GM18873 (cell line): ENCODE data around the gene SGMS2.

ENCODE experiments used
- ATAC-seq: cut with Tn5 transposase; IDR thresholded peaks from one replicate; pipeline ENCODE4 v1.9.1; 2021; ENCODE audit warnings: mild to moderate bottlenecking, moderate library complexity, moderate number of reproducible peaks; ENCODE audit not compliant: unreplicated experiment, low FRiP score

SGMS2 gene

GRCh38 chr4:107824350-107825071 is at the start of gene SGMS2:
Gene SGMS2, plus strand, starts transcription at chr4:107824932. Its CDS starts 70,622 bp downstream, at chr4:107895554.
- peak; percentile 53 for ATAC-seq

DNA sequence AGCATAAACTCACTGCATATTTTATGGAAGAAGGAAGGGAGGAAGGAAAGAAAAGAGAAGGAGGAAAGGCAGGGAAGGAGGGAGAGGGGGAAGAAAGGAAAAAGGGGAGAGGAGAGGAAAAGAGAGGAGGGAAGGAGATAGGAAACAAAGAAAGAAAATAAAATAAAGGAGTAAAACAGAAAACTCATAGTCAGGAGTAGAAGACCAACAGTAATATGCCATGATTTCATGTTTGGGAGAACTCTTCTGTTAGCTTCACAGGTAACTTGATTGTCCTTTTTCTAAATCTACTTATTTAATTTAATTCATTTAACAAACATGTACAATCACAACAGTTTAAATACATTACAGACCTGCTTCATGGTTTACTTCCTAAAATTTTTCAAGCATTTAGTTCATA is 46.8 kb upstream of the SGMS2 start:
- ATAC-seq, result no peak

- no peak for ATAC-seq
These were observed 45.8 kb upstream of the SGMS2 start for GRCh38 chr4:107778784-107779530.

DNA sequence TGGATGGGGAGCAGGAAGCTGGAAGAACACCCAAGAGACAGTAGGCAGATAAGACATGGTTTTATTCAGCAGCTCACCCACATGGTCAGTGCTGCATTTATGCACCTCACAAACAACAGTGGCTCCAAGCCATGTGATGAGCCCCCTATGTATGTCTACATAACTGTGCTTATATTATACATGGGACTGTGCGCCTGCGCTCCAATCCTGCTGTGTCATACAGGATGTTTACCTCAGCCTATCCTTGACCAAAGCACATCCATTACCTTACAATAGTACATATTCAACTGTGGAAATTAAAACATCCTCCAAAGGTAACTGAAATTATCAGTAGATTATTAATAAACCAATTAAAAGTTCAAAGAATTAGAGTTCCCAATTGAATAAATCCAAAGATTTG is 44.1 kb upstream of the SGMS2 start:
- ATAC-seq, result no peak

DNA sequence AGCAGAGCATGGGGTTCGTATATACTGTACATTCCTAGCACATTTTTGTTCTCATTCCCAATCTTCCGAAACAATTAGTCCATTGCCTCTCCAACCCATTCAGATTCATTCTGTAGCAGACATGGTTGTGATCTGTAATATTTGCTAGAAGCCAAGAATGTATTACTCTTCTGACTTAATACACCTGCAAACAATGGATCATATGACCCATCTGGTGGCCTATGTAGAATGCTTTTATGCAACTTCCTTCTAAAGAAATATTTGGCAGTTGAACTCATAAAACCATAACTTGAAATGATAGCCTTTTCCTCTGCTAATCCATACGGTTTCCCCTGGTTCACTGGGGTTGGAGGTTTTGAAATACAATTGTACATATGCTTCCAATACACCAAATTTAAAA is 32.8 kb upstream of the SGMS2 start:
- no peak for ATAC-seq

- ATAC-seq, result no peak
These were observed 32.0 kb upstream of the SGMS2 start for GRCh38 chr4:107792711-107793110.

- no peak for ATAC-seq
These were observed 30.7 kb upstream of the SGMS2 start for GRCh38 chr4:107793996-107794395.

DNA sequence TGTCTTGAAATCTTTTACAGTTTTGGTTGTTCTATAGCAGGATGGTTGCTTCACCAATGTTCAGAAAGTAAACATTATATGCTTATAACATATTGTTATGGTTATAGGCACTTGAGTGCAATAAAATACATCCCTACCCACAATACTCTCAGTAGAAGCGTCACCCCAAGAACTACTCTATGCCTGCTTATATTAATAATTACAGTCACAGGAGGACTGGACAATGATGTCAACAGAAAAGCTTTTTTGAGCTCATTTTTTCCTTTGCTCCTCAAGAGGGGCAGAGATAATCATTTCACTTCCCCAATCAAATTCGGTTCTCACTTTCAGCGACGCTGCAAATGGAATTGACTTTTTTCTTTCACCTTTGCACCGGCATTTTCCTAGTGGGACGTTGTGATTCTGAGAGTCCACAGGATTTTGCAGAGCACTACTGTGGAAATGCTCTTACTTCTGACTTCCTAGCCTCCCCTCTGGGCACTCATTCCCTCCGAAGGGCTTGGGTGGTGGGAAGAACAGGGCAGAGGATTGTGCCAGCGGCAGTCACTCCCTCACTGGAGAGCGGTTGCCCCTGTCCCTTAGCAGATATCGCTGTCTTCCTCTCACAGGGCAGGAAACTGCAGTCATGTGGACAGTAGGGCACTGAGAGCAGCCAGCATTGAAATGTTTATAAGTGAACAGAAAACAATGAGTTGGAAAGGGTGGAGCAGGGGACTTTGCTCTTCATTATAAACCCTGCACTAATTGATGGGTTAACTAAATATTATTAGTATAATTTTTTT is 24.9 kb upstream of the SGMS2 start:
- no peak for ATAC-seq

DNA sequence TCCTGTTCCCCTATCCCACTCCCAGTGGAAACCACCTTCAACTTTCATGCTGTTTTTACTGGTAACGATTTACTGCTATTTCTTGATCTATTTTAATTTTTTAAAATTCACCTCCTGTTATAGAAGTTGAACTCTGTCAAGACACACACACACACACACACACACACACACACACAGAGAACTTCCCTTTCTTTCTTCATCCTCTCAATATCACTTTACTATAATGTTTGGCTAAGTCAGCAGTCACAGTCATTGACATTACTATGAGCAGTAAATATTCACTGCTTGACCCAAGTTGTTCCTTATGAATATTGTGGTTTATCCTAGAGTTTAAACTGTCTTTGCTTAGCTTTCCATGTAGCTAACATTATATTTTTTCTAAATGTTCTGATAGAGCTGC is 24.0 kb upstream of the SGMS2 start:
- ATAC-seq, result no peak

DNA sequence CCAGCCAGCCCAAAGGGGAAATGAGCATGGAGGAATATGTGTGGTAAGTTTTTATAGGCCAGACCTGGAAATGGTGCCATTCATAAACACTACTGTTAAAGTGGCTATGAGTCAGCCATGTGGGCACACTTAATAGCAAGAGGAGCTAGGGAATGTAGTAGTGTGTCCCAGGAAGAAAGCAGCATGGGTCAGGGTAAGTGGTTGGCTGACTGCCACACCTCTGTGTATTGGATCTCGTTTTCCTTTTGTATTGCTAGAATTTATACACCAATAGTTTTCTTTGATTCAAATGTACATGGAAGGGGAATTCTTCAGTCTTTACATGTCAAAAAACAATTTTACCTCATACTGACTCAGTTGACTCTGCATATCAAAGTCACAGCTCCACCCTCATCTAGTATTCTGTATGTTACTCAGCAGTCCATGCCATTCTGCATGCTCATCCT is 22.9 kb upstream of the SGMS2 start:
- ATAC-seq, result no peak

DNA sequence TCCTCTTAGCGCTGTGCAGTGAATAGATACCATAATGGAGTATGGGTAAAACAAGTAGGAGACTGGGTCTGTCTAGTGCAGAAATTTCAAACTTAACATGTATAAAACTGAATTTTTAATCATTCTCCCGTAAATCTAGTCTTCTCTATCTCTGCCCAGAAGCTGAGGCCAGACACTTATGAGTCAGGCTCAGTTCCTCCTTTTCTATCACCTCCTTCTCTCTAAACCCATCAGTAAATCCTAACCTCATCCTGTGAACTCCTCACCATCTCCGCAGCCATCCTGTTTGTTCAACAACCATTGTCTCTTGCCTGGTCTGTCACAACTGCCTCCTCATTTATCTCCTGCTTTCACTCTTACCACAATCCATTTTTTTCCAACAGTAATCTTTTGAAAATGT is 19.8 kb upstream of the SGMS2 start:
- ATAC-seq, result no peak

GRCh38 chr4:107806196-107806595 is 18.5 kb upstream of the SGMS2 start:
- no peak for ATAC-seq

- no peak for ATAC-seq
These were observed 16.2 kb upstream of the SGMS2 start for GRCh38 chr4:107808572-107808971.

DNA sequence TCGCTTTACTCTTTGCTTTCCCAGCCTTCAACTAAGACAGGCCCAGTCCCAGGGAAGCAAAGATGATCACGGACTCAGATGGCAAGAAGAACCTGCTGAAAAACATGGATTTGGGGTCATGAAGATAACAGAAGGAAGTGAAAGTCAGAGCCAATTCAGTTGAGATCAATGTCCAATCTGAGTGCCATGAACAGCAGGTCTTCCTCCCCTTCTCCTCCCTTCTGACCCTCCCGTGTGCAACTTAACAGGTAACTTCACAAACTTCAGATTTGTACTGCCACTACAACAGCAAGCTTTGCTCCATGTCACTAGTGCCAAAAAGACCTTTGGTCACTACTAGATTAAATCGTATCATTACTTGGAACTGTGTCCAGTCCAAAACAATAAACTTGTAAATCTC is 15.5 kb upstream of the SGMS2 start:
- no peak for ATAC-seq

GRCh38 chr4:107814758-107815157 is 10.0 kb upstream of the SGMS2 start:
- no peak for ATAC-seq

DNA sequence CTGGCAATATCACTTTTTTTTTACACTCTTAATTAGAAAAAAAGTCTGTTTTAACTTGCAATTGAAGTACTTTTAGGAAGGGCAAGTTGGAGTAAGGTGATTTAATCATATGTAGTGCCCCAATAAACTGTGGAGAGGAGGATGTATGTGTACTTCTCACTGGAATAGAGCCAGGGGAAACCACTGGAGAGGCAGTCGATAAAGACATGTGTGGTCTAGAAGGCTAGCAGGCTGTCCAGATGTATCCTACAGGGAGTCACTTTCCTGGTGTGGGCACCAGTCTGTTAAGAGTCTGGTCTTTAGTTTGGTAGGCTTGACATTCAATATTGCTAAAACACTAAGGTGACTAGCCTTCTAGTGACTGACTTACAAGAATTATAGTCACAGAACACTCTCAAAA is 9.6 kb upstream of the SGMS2 start:
- no peak for ATAC-seq

- no peak for ATAC-seq
These were observed 6.3 kb upstream of the SGMS2 start for GRCh38 chr4:107818301-107818910.

GRCh38 chr4:107823870-107824349 is 822 bp upstream of the SGMS2 start:
- ATAC-seq, result no peak

- ATAC-seq, result peak; percentile 14
These were observed 516 bp downstream of the SGMS2 start for GRCh38 chr4:107825072-107825824.

DNA sequence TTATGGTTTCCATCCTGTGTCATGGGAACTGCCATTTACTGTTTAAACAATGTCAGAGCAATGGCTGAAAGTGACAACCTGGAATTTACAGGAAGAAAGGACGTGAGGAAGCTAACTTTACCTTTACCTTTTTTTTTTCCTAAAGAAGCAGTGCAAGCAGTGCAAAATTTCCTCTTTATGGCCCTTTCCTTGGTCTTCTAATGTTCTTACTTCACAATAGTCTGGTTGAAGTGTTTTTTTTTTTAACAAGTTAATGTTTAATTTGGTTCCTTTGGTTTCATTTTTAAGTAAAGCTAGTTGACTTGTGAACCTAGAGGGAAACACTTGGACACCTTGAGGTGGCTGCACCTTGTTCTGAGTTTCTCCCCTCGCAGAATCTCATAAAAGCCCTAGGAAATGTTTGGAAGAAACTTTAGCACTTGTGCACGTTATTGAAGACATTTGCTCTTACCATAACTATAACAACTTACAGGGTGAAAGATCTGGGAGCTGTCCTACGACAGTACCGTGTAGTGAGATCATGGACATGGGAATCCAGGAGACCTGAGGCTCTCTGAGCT is 1.8 kb downstream of the SGMS2 start:
- ATAC-seq, result no peak
